ENCODE results near the gene FUT3.
"Not testable (repeated sequence)": the region's sequence is repeated elsewhere in the genome, so short reads cannot be mapped to it uniquely, and the experiment has no call there.

Gene FUT3

DNA sequence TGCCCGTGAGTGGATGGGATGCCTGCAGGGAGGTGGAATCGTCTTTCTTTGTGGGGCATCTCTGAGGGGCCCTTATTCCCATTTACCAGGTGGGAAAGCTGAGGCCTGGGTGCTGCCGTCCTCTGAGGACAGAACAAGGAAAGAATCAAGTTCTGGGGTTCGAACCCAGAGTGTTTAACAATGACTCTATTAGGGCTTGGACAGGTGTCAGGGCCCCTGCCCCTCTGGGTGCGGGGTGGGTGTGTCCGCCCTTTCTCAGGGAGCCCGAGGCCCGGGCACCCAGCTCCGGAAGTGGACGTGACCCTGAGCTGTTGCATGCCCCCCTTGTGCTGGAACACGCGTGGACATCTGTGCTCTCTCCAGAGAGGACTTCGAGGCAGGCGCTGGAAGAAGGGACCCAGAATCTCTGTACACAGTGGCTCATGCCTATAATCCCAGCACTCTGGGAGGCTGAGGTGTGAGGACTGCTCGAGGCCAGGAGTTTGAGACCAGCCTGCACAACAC is 41.6 kb upstream of the FUT3 start:
- Histone ChIP-seq H3K27ac (ENCODE audit: low read length) (no peak overlapping the region), H3K4me1 (ENCODE audit: insufficient read depth, low read length) (no peaks in the 10 kb centered on the region; the same call in 1 of the 2 replicates), H3K27me3 (ENCODE audit: insufficient read depth, low read length) (peaks cover 6% of the 10 kb centered on the region; the same call in 1 of the 2 replicates), H3K4me3 (ENCODE audit: low read length) (no peak overlapping the region), H3K9ac (ENCODE audit: low read depth, low read length) (no peak overlapping the region), H3K9me3 (ENCODE audit: insufficient read depth, low read depth, low read length) (no peaks in the 10 kb centered on the region), H3K36me3 (ENCODE audit: insufficient read depth, low read depth, low read length) (peaks cover 16% of the 10 kb centered on the region; the same call in 1 of the 2 replicates)

- Histone ChIP-seq H3K36me3 (ENCODE audit: insufficient read depth, low read depth, low read length) (peaks cover 16% of the 10 kb centered on the region; the same call in 1 of the 2 replicates), H3K27ac (ENCODE audit: low read length) (no peak overlapping the region), H3K4me3 (ENCODE audit: low read length) (no peak overlapping the region), H3K27me3 (ENCODE audit: insufficient read depth, low read length) (peaks cover 6% of the 10 kb centered on the region; the same call in 1 of the 2 replicates), H3K9ac (ENCODE audit: low read depth, low read length) (no peak overlapping the region), H3K4me1 (ENCODE audit: insufficient read depth, low read length) (no peaks in the 10 kb centered on the region; the same call in 1 of the 2 replicates), H3K9me3 (ENCODE audit: insufficient read depth, low read depth, low read length) (no peaks in the 10 kb centered on the region)
Measured at GRCh38 chr19:5891938-5892771, 40.9 kb upstream of the FUT3 start.

- Histone ChIP-seq H3K27me3 (ENCODE audit: insufficient read depth, low read length) (peaks cover 6% of the 10 kb centered on the region; the same call in 1 of the 2 replicates), H3K27ac (ENCODE audit: low read length) (no peak overlapping the region), H3K36me3 (ENCODE audit: insufficient read depth, low read depth, low read length) (peaks cover 16% of the 10 kb centered on the region; the same call in 1 of the 2 replicates), H3K4me3 (ENCODE audit: low read length) (no peak overlapping the region), H3K4me1 (ENCODE audit: insufficient read depth, low read length) (no peaks in the 10 kb centered on the region; the same call in 1 of the 2 replicates), H3K9ac (ENCODE audit: low read depth, low read length) (no peak overlapping the region), H3K9me3 (ENCODE audit: insufficient read depth, low read depth, low read length) (no peaks in the 10 kb centered on the region)
Measured at GRCh38 chr19:5891572-5891937, 40.3 kb upstream of the FUT3 start.

GRCh38 chr19:5890099-5890498 is 38.9 kb upstream of the FUT3 start:
- no peak overlapping the region for H3K4me3 ChIP-seq (ENCODE audit: low read length)
- H3K9ac ChIP-seq (ENCODE audit: low read depth, low read length) = no peak overlapping the region
- no peak overlapping the region for H3K27ac ChIP-seq (ENCODE audit: low read length)
- peaks cover 6% of the 10 kb centered on the region; the same call in 1 of the 2 replicates for H3K36me3 ChIP-seq (ENCODE audit: insufficient read depth, low read depth, low read length)
- peaks cover 6% of the 10 kb centered on the region; the same call in 1 of the 2 replicates for H3K27me3 ChIP-seq (ENCODE audit: insufficient read depth, low read length)
- no peaks in the 10 kb centered on the region; the same call in 1 of the 2 replicates for H3K4me1 ChIP-seq (ENCODE audit: insufficient read depth, low read length)
- H3K9me3 ChIP-seq (ENCODE audit: insufficient read depth, low read depth, low read length) = no peaks in the 10 kb centered on the region

GRCh38 chr19:5889288-5889971 is 38.2 kb upstream of the FUT3 start:
- Histone ChIP-seq H3K4me1 (ENCODE audit: insufficient read depth, low read length) (no peaks in the 10 kb centered on the region; the same call in 1 of the 2 replicates), H3K27me3 (ENCODE audit: insufficient read depth, low read length) (peaks cover 6% of the 10 kb centered on the region; the same call in 1 of the 2 replicates), H3K27ac (ENCODE audit: low read length) (no peak overlapping the region), H3K4me3 (ENCODE audit: low read length) (no peak overlapping the region), H3K36me3 (ENCODE audit: insufficient read depth, low read depth, low read length) (no peaks in the 10 kb centered on the region), H3K9me3 (ENCODE audit: insufficient read depth, low read depth, low read length) (no peaks in the 10 kb centered on the region), H3K9ac (ENCODE audit: low read depth, low read length) (no peak overlapping the region)

GRCh38 chr19:5884065-5884811 is 33.0 kb upstream of the FUT3 start:
- H3K9me3 ChIP-seq (ENCODE audit: insufficient read depth, low read depth, low read length); H3K36me3 ChIP-seq (ENCODE audit: insufficient read depth, low read depth, low read length); H3K27me3 ChIP-seq (ENCODE audit: insufficient read depth, low read length); H3K4me3 ChIP-seq (ENCODE audit: low read length); H3K9ac ChIP-seq (ENCODE audit: low read depth, low read length); H3K27ac ChIP-seq (ENCODE audit: low read length); H3K4me1 ChIP-seq (ENCODE audit: insufficient read depth, low read length): not testable (repeated sequence)

- H3K9me3 ChIP-seq (ENCODE audit: insufficient read depth, low read depth, low read length); H3K9ac ChIP-seq (ENCODE audit: low read depth, low read length); H3K36me3 ChIP-seq (ENCODE audit: insufficient read depth, low read depth, low read length); H3K27me3 ChIP-seq (ENCODE audit: insufficient read depth, low read length); H3K4me3 ChIP-seq (ENCODE audit: low read length); H3K27ac ChIP-seq (ENCODE audit: low read length); H3K4me1 ChIP-seq (ENCODE audit: insufficient read depth, low read length): not testable (repeated sequence)
Measured at GRCh38 chr19:5883157-5883873, 32.1 kb upstream of the FUT3 start.

DNA sequence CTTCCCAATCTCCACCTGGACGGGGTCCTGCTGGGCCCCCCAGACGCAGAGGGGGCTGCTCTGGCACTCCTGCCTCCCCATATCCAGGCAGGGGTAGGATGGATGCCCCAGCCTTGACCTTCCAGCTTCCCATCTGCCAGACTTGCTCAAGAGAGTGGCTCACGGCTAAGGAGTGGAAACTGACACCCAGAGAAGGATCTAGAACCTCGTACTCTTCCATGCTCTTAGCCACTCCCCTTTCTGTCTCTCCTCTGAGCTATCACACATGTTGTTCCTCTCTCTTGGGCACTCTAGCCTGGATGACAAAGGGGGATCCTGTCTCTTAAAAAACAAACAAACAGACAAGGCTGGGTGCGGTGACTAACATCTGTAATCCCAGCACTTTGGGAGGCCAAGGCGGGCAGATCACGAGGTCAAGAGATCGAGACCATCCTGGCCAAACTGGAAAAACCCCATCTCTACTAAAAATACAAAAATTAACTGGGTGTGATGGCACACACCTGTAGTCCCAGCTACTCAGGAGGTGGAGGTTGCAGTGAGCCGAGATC is 31.2 kb upstream of the FUT3 start:
- Histone ChIP-seq H3K9ac (ENCODE audit: low read depth, low read length) (no peak overlapping the region), H3K27me3 (ENCODE audit: insufficient read depth, low read length) (no peaks in the 10 kb centered on the region), H3K27ac (ENCODE audit: low read length) (no peak overlapping the region), H3K4me3 (ENCODE audit: low read length) (no peak overlapping the region), H3K4me1 (ENCODE audit: insufficient read depth, low read length) (peaks cover 6% of the 10 kb centered on the region; the same call in 1 of the 2 replicates), H3K36me3 (ENCODE audit: insufficient read depth, low read depth, low read length) (no peaks in the 10 kb centered on the region), H3K9me3 (ENCODE audit: insufficient read depth, low read depth, low read length) (no peaks in the 10 kb centered on the region)

- no peak overlapping the region for H3K9ac ChIP-seq (ENCODE audit: low read depth, low read length)
- peaks cover 6% of the 10 kb centered on the region; the same call in 1 of the 2 replicates for H3K4me1 ChIP-seq (ENCODE audit: insufficient read depth, low read length)
- no peaks in the 10 kb centered on the region for H3K9me3 ChIP-seq (ENCODE audit: insufficient read depth, low read depth, low read length)
Measured at GRCh38 chr19:5881543-5882299, 30.5 kb upstream of the FUT3 start.

GRCh38 chr19:5880604-5881078 is 29.4 kb upstream of the FUT3 start:
- Histone ChIP-seq H3K4me1 (ENCODE audit: insufficient read depth, low read length) (peaks cover 6% of the 10 kb centered on the region; the same call in 1 of the 2 replicates), H3K9me3 (ENCODE audit: insufficient read depth, low read depth, low read length) (no peaks in the 10 kb centered on the region), H3K36me3 (ENCODE audit: insufficient read depth, low read depth, low read length) (no peaks in the 10 kb centered on the region), H3K27ac (ENCODE audit: low read length) (no peak overlapping the region), H3K9ac (ENCODE audit: low read depth, low read length) (no peak overlapping the region), H3K27me3 (ENCODE audit: insufficient read depth, low read length) (no peaks in the 10 kb centered on the region), H3K4me3 (ENCODE audit: low read length) (no peak overlapping the region)

More at GRCh38 chr19:5881543-5882299, 30.5 kb upstream of the FUT3 start:
- H3K27me3 ChIP-seq (ENCODE audit: insufficient read depth, low read length) = no peaks in the 10 kb centered on the region
- no peaks in the 10 kb centered on the region for H3K36me3 ChIP-seq (ENCODE audit: insufficient read depth, low read depth, low read length)
- H3K27ac ChIP-seq (ENCODE audit: low read length) = no peak overlapping the region
- no peak overlapping the region for H3K4me3 ChIP-seq (ENCODE audit: low read length)

All from iPS-20b (cell line).